OCI-LY1 (cell line): ENCODE results near the gene ATG7.

Experiments used
- EZH2 ChIP-seq: fragments of 200-600 bp; sonication (generic), shearing (Covaris generic); IDR thresholded peaks from 2 replicates; pipeline ENCODE4 v1.8.0; 2017; ENCODE audit warnings: borderline replicate concordance, mixed run types, mild to moderate bottlenecking, antibody characterized with exemption, low read length, moderate library complexity, mixed read lengths
- TF ChIP-seq, protein P1 (sequence below): fragments of 200-600 bp; sonication (generic), shearing (Covaris generic); IDR thresholded peaks from 2 replicates; pipeline ENCODE4 v1.5.1; 2017; ENCODE audit warnings: mild to moderate bottlenecking, antibody characterized with exemption, low read length, moderate library complexity, mixed read lengths

DNA sequence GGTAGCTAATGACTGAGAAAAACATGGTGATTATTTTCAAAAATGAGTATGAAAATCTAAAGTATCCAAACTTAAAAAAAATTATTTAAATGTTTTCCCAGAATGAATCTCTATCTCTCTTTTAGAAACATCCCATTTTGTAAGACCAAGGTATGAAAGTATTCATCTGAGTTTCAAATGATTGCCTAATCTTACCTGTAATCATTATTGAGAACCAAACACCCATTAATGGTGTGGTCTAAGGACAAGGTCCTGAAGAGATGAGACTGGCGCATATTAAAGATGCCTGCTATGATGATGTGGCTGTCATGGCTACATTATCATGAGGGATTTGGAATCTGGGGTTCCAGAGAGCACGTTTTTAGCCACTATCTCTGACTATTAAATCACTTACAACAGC lies 206.0 kb downstream of the ATG7 start:
- TF ChIP-seq, protein P1, sequence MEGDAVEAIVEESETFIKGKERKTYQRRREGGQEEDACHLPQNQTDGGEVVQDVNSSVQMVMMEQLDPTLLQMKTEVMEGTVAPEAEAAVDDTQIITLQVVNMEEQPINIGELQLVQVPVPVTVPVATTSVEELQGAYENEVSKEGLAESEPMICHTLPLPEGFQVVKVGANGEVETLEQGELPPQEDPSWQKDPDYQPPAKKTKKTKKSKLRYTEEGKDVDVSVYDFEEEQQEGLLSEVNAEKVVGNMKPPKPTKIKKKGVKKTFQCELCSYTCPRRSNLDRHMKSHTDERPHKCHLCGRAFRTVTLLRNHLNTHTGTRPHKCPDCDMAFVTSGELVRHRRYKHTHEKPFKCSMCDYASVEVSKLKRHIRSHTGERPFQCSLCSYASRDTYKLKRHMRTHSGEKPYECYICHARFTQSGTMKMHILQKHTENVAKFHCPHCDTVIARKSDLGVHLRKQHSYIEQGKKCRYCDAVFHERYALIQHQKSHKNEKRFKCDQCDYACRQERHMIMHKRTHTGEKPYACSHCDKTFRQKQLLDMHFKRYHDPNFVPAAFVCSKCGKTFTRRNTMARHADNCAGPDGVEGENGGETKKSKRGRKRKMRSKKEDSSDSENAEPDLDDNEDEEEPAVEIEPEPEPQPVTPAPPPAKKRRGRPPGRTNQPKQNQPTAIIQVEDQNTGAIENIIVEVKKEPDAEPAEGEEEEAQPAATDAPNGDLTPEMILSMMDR = no peak
- TF ChIP-seq EZH2 = no peak
